Stomach (tissue), 9 donors: ENCODE data around the gene SLC1A2. TPM values are rescaled to one million over a fixed set of nuclear protein-coding genes. Genes with fewer than 3 reads are reported as not detected.
A peak's percentile ranks its signal among the peaks of the same experiment; 100 is the strongest.

Experiments used
- DNase-seq, 2 donors: peaks; one replicate each; pipeline versions ENCODE4 v3.0.0 to v3.0.0-alpha.2; 2013 to 2019
- H3K27ac ChIP-seq, 5 donors: fragments of 200-600 bp in 4 of 5; sonication (generic) in 4 of 5; one replicate each; pipeline ENCODE4 v1.5.1; 2013 to 2019; ENCODE audit warnings: mild to moderate bottlenecking in 1 of 5, moderate library complexity in 1 of 5
- H3K27me3 ChIP-seq, 3 donors: fragments of 200-600 bp; sonication (generic); one replicate each; pipeline ENCODE4 v1.5.1; 2017 to 2019; ENCODE audit warnings: mixed run types in 1 of 3
- H3K36me3 ChIP-seq, 4 donors: fragments of 200-600 bp; sonication (generic); 1 replicate in 3 of 4; 2 replicates in 1 of 4; pipeline ENCODE4 v1.5.1; 2016 to 2019
- H3K4me1 ChIP-seq, 4 donors: fragments of 200-600 bp; sonication (generic); one replicate each; pipeline ENCODE4 v1.5.1; 2016 to 2019
- H3K4me3 ChIP-seq, 4 donors: fragments of 200-600 bp; sonication (generic) in 3 of 4; one replicate each; pipeline ENCODE4 v1.5.1; 2016 to 2019; ENCODE audit warnings: mild to moderate bottlenecking in 1 of 4
- H3K9me3 ChIP-seq, 4 donors: fragments of 200-600 bp; sonication (generic); one replicate each; pipeline ENCODE4 v1.5.1; 2016 to 2019
- EP300 ChIP-seq: sonication (generic); formaldehyde crosslinking; IDR thresholded peaks from one replicate; pipeline ENCODE4 v1.6.1; 2017; ENCODE audit warnings: antibody characterized with exemption
- POLR2A ChIP-seq, 4 donors: fragments of 450-650 bp; IDR thresholded peaks; one replicate each; pipeline ENCODE4 v1.6.1; 2016; ENCODE audit warnings: antibody characterized with exemption in 4 of 4, control low read depth in 2 of 4, mild to moderate bottlenecking in 1 of 4, moderate library complexity in 1 of 4
- POLR2AphosphoS5 ChIP-seq, 3 donors: sonication (generic); formaldehyde crosslinking; IDR thresholded peaks; one replicate each; pipeline ENCODE4 v1.6.1; 2016; ENCODE audit warnings: antibody characterized with exemption in 3 of 3
- WGBS, 5 donors: extraction: QIAGEN DNeasy Blood & Tissue Kit in 3 of 5; methylation state at CpG; one replicate each; pipeline versions ENCODE4 v1.1.5 to v1.1.7; 2013 to 2018; 5-methylcytosine and 5-hydroxymethylcytosine counted together
- intact Hi-C: fragments of 100-400 bp; cut with DNase I; formaldehyde crosslinking; loops from one replicate; pipeline ENCODE4 v1.15.1; 2023; ENCODE audit warnings: low total_unique reads
- polyA plus RNA-seq, 3 donors: library from polyadenylated mRNA; stranded (reverse); fragments of 200-250 nt; gene quantifications; one replicate each; pipeline ENCODE4 v1.2.3, GENCODE V29; 2013
- total RNA-seq, 5 donors: library from RNA; depleted of rRNA; stranded (reverse); fragments of >200 nt; gene quantifications; one replicate each; pipeline versions ENCODE4 v1.1.0 to v1.2.3, GENCODE V29; 2014 to 2016
- TF ChIP-seq, protein P1 (sequence below), 7 experiments: fragments of 450-650 bp in 4 of 7; fragments of 200-600 bp in 3 of 7; sonication (generic) in 3 of 7; IDR thresholded peaks; one replicate each; pipeline ENCODE4 v1.5.1; 2016 to 2019; ENCODE audit warnings: antibody characterized with exemption in 7 of 7, control low read depth in 2 of 7, mild to moderate bottlenecking in 1 of 7
- donor health status: healthy with polysubstance abuse.
- donor health status: Bipolar disorder and iron deficiency.
- donor health status: healthy.

The SLC1A2 gene
- total and polyA plus RNA-seq, 8 donors, result 1.3 to 13.4 (median 3.2) TPM; not detected in 1

DNA sequence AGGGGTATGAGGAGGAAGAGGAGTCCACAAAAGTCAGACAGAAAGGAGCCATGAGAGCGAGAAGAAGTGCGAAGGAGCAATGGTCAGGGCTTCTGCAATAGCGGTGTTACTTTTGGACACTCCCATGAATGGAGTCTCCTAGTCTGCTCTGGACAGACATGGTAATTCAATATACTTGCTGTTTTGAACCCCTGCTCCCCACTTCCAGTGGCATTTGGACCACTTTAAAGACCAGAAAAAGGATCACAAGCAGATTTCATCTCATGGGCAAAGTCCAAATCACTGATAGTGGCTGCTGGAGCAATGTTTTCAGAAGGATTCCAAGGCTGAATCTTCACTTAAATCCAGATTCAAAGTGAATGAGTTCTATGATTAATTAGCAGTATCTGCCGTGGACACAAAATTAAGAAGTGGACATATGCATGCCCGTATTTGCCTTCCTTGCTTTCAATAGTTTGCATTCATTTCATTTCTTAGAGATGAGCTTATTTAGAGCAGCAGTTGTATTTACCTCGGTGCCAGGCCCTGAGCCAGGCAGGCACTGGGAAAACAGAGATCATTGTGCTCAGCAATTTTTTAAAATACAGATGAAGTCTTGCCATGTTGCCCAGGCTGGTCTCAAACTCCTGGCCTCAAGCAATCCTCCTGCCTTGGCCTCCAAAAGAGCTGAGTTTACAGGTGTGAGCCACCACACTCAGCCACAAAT is 72.0 kb downstream of the SLC1A2 start:
- intact Hi-C loops, result no loop called here
- H3K27me3 ChIP-seq, result no peaks in the 10 kb centered on the region
- WGBS, 5 donors, result 69 to 80% (median 75%) methylated on average over 6 of the region's 6 CpGs

DNA sequence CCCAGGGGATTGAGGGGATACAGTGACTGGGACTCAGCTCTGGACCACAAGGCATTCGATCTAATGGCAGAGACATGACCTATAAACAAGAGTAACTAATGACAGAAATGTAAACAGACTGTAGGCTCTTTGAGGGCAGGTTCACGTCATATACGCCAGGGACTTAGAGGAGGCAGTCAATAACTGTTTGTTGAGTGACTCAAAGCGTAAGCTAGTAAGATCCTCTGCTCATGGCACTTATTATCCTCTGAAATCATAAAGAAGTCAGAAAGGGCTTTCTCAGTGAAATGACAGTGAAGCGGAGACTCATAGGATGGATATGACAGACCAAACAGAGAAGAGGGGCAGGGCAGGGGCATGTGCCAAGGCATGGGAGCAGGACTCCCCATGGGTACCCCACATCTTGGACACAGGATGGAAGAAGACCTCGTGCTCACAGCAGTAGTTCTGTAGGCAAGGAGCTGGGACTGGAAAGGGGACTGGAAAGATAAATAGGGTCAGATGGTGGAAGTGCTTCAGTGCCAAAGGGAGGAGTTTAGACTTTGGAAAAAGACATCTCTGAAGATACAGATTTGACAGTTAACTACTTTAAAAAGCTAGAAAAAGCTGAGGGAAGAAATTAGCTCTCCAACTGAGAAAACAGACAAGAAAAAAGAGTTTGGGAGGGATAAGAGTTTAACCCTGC is 72.7 kb downstream of the SLC1A2 start:
- intact Hi-C loops, result no loop called here
- Histone ChIP-seq H3K27ac (no peak overlapping the region), H3K27me3 (no peaks in the 10 kb centered on the region), H3K36me3 (no peaks in the 10 kb centered on the region), H3K4me3 (no peak overlapping the region), H3K4me1 (peaks cover 0 to 10% (median 0%) of the 10 kb centered on the region in 4 donors), H3K9me3 (no peaks in the 10 kb centered on the region)
- TF ChIP-seq POLR2A (IDR thresholded peaks at IDR 0.05) (no peak), EP300 (no peak), POLR2AphosphoS5 (IDR thresholded peaks at IDR 0.05) (no peak)
- TF ChIP-seq, protein P1, sequence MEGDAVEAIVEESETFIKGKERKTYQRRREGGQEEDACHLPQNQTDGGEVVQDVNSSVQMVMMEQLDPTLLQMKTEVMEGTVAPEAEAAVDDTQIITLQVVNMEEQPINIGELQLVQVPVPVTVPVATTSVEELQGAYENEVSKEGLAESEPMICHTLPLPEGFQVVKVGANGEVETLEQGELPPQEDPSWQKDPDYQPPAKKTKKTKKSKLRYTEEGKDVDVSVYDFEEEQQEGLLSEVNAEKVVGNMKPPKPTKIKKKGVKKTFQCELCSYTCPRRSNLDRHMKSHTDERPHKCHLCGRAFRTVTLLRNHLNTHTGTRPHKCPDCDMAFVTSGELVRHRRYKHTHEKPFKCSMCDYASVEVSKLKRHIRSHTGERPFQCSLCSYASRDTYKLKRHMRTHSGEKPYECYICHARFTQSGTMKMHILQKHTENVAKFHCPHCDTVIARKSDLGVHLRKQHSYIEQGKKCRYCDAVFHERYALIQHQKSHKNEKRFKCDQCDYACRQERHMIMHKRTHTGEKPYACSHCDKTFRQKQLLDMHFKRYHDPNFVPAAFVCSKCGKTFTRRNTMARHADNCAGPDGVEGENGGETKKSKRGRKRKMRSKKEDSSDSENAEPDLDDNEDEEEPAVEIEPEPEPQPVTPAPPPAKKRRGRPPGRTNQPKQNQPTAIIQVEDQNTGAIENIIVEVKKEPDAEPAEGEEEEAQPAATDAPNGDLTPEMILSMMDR (IDR thresholded peaks at IDR 0.05), result no peak
- WGBS, 5 donors, result 81 to 90% (median 88%) methylated on average over 6 of the region's 6 CpGs
- no peak for DNase-seq

More for the DNA sequence above, 72.0 kb downstream of the SLC1A2 start:
- Histone ChIP-seq H3K4me1 (peaks cover 0 to 10% (median 1%) of the 10 kb centered on the region in 4 donors), H3K9me3 (no peaks in the 10 kb centered on the region), H3K4me3 (no peak overlapping the region), H3K36me3 (no peaks in the 10 kb centered on the region), H3K27ac (peak overlapping the region in 1 of 5 donors; percentile 1)
- no peak for TF ChIP-seq POLR2A (IDR thresholded peaks at IDR 0.05)
- TF ChIP-seq, protein P1 (IDR thresholded peaks at IDR 0.05), result no peak
- no peak for TF ChIP-seq EP300
- TF ChIP-seq POLR2AphosphoS5 (IDR thresholded peaks at IDR 0.05), result no peak
- DNase-seq, result no peak

DNA sequence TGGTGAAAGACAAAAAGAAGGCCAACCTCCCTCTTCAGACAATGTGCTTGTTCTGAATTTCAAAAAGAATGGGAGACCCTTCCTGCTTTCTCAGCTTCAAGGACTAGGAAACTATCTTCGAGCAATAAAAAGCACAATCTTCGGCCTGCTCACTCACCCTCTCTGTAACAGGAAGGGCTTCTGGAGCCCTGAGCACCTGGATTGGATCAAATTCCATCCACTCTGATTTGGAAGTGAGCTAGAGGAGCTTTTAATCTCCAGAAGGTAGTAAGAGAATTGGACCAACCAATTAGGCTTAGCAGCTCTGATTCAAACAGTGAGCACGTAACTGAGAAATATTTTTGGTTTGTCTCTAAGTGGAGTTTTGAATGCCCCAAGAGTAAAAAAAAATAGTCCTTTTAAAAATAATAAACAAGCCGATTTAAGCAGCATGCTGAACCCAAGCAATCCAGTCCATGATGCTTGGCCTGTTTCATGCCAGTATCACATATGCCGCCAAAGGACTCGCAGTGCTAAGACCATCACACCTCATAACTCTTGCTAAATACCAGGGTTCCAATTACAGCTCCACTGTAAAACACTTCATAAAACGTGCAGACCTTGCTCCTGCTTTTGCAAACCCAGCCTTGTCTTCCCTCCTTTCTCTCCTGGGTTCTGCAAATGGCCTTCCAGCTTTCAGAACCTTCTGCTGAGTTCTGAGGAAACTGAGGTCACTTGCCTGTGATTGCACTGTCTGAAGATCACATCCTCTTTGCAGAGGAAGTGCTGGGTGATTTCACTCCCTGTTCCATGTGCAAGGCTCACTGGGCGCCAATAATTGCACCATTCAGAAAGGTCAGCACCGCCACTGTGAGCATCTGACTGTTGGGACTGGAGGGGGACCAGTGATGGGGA is 74.4 kb downstream of the SLC1A2 start:
- Histone ChIP-seq H3K4me1 (peaks cover 0 to 10% (median 5%) of the 10 kb centered on the region in 4 donors), H3K36me3 (no peaks in the 10 kb centered on the region), H3K27me3 (no peaks in the 10 kb centered on the region), H3K9me3 (no peaks in the 10 kb centered on the region), H3K27ac (no peak overlapping the region), H3K4me3 (no peak overlapping the region)
- intact Hi-C loops, result no loop called here
- DNase-seq, result no peak
- TF ChIP-seq POLR2A (IDR thresholded peaks at IDR 0.05), result no peak
- TF ChIP-seq, protein P1 (IDR thresholded peaks at IDR 0.05), result no peak
- no peak for TF ChIP-seq POLR2AphosphoS5 (IDR thresholded peaks at IDR 0.05)
- no peak for TF ChIP-seq EP300
- 62 to 84% (median 78%) methylated on average over 9 of the region's 9 CpGs for WGBS, 5 donors

DNA sequence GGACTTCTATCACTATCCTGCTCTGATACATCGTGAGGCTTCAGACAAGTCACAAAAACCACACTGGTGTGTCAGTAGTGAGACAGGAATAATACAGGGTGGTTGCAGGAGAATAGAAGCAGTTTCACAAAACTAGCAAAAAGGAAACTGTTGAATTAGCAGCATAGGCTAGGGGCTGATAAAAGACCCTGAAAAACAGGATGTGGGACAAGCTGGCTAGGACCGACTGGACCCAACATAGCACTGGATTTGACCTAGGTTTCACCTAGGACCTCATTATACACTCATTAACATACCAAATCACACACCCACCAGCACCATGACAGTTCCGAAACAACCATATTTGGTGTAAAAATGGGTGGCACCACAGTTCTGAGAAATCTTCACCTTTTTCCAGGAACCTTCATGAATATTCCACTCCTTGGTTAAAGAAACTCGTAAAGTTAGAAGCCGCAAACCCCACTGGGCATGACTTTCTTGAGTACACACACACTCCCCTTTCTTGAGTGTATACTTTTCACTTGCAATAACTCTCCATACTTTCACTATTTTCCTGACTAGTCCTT is 76.2 kb downstream of the SLC1A2 start:
- intact Hi-C loops, result no loop called here
- Histone ChIP-seq H3K27me3 (no peaks in the 10 kb centered on the region), H3K4me3 (no peak overlapping the region), H3K27ac (no peak overlapping the region), H3K9me3 (no peaks in the 10 kb centered on the region), H3K36me3 (no peaks in the 10 kb centered on the region), H3K4me1 (peaks cover 0 to 9% (median 3%) of the 10 kb centered on the region in 4 donors)
- WGBS, 5 donors, result 79 to 90% (median 80%) methylated on average over 5 of the region's 5 CpGs
- TF ChIP-seq, protein P1 (IDR thresholded peaks at IDR 0.05), result no peak
- no peak for TF ChIP-seq POLR2AphosphoS5 (IDR thresholded peaks at IDR 0.05)
- no peak for TF ChIP-seq POLR2A (IDR thresholded peaks at IDR 0.05)
- TF ChIP-seq EP300, result no peak
- no peak for DNase-seq
